Measurements from ENCODE around the gene SNX8.

DNA sequence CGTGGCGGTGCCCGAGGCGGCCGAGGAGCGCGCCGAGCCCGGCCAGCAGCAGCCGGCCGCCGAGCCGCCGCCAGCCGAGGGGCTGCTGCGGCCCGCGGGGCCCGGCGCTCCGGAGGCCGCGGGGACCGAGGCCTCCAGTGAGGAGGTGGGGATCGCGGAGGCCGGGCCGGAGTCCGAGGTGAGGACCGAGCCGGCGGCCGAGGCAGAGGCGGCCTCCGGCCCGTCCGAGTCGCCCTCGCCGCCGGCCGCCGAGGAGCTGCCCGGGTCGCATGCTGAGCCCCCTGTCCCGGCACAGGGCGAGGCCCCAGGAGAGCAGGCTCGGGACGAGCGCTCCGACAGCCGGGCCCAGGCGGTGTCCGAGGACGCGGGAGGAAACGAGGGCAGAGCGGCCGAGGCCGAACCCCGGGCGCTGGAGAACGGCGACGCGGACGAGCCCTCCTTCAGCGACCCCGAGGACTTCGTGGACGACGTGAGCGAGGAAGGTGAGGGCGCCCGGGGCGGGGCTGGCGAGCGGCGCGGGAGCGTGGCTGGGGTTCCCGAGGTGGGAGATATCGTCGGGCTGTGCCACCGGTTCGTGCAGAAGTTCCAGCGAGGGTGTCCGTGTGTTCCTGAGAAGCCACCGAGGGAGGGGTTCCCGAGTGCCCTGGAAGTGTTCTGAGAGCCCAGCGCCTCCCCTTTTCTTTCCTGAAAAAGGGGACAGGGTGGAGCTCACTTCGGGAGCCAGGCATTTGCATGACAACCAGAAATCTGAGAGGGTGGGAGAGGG, 40.9 kb upstream of the SNX8 start:
- TF ChIP-seq CTCF (IDR thresholded peaks at IDR 0.05) (no peak), POLR2A (IDR thresholded peaks at IDR 0.05) (no peak), POLR2AphosphoS5 (IDR thresholded peaks at IDR 0.05) (no peak)

Data from prostate gland (tissue), 2 donors.